Mesenchymal stem cell (in vitro differentiated cells and primary cell): Measurements from ENCODE around the gene DEFB132. TPM values are rescaled to one million over a fixed set of nuclear protein-coding genes. Genes with fewer than 3 reads are reported as not detected.

Experiments
- DNase-seq: peaks from one replicate; pipeline ENCODE4 v3.0.0-alpha.2; 2013
- H2AFZ ChIP-seq: one replicate; pipeline ENCODE4 v1.6.1; 2013; ENCODE audit warnings: low read depth, mild to moderate bottlenecking, control low read depth, inconsistent platforms, low read length, moderate library complexity
- H2AK5ac ChIP-seq: 2 replicates; pipeline ENCODE4 v1.6.1; 2013; ENCODE audit warnings: low read length, moderate library complexity, mild to moderate bottlenecking, inconsistent platforms; ENCODE audit not compliant: severe bottlenecking
- H2BK120ac ChIP-seq: one replicate; pipeline ENCODE4 v1.6.1; 2013; ENCODE audit warnings: low read depth, mild to moderate bottlenecking, inconsistent platforms, low read length, moderate library complexity
- H2BK12ac ChIP-seq, 2 experiments: one replicate each; pipeline ENCODE4 v1.6.1; 2013; ENCODE audit warnings: inconsistent platforms in 2 of 2, low read length in 2 of 2, mild to moderate bottlenecking in 2 of 2, moderate library complexity in 2 of 2, control low read depth in 1 of 2
- H2BK15ac ChIP-seq: one replicate; pipeline ENCODE4 v1.6.1; 2013; ENCODE audit warnings: mild to moderate bottlenecking, low read depth, inconsistent platforms; ENCODE audit not compliant: poor library complexity, severe bottlenecking
- H2BK5ac ChIP-seq: 2 replicates; pipeline ENCODE4 v1.6.1; 2013; ENCODE audit warnings: low read depth, mild to moderate bottlenecking, low read length, control low read depth, inconsistent platforms; ENCODE audit not compliant: poor library complexity, severe bottlenecking
- H3K14ac ChIP-seq, 2 experiments: one replicate each; pipeline ENCODE4 v1.6.1; 2013; ENCODE audit warnings: inconsistent platforms in 2 of 2, low read length in 2 of 2, control low read depth in 1 of 2, mild to moderate bottlenecking in 1 of 2, moderate library complexity in 1 of 2
- H3K18ac ChIP-seq, 2 experiments: one replicate each; pipeline ENCODE4 v1.6.1; 2013; ENCODE audit warnings: inconsistent platforms in 2 of 2, low read length in 2 of 2, control low read depth in 1 of 2, low read depth in 1 of 2, mild to moderate bottlenecking in 1 of 2
- H3K23ac ChIP-seq, 2 experiments: one replicate each; pipeline ENCODE4 v1.6.1; 2013; ENCODE audit warnings: inconsistent platforms in 2 of 2, low read length in 2 of 2, mild to moderate bottlenecking in 2 of 2, moderate library complexity in 2 of 2, control low read depth in 1 of 2
- H3K27ac ChIP-seq: 2 replicates; pipeline ENCODE4 v1.5.1; 2013; ENCODE audit warnings: mild to moderate bottlenecking, moderate library complexity, low read length, control low read depth, inconsistent platforms; ENCODE audit not compliant: poor library complexity, severe bottlenecking
- H3K27me3 ChIP-seq, 2 experiments: 2 replicates each; pipeline versions ENCODE4 v1.6.1 to v1.7.0; 2013; ENCODE audit warnings: low read length in 2 of 2, mild to moderate bottlenecking in 2 of 2, moderate library complexity in 2 of 2, control low read depth in 1 of 2, inconsistent platforms in 1 of 2; ENCODE audit not compliant: control insufficient read depth in 1 of 2, insufficient read depth in 1 of 2
- H3K36me3 ChIP-seq, 2 experiments: 2 replicates each; pipeline versions ENCODE4 v1.6.1 to v1.7.0; 2013; ENCODE audit warnings: low read length in 2 of 2, control low read depth in 1 of 2, inconsistent platforms in 1 of 2, low read depth in 1 of 2, mild to moderate bottlenecking in 1 of 2; ENCODE audit not compliant: insufficient read depth in 2 of 2, control insufficient read depth in 1 of 2
- H3K4ac ChIP-seq, 2 experiments: one replicate each; pipeline ENCODE4 v1.6.1; 2013; ENCODE audit warnings: inconsistent platforms in 2 of 2, low read length in 2 of 2, mild to moderate bottlenecking in 2 of 2, moderate library complexity in 2 of 2, control low read depth in 1 of 2, low read depth in 1 of 2
- H3K4me1 ChIP-seq: 2 replicates; pipeline ENCODE4 v1.6.1; 2013; ENCODE audit warnings: low read depth, low read length, control low read depth; ENCODE audit not compliant: control insufficient read depth, insufficient read depth
- H3K4me2 ChIP-seq: 2 replicates; pipeline ENCODE4 v1.6.1; 2013; ENCODE audit warnings: low read length, mild to moderate bottlenecking, inconsistent platforms; ENCODE audit not compliant: poor library complexity, severe bottlenecking
- H3K4me3 ChIP-seq, 2 experiments: 2 replicates each; pipeline versions ENCODE4 v1.5.1 to v1.7.0; 2013; ENCODE audit warnings: low read length in 2 of 2, mild to moderate bottlenecking in 2 of 2, control low read depth in 1 of 2, low read depth in 1 of 2; ENCODE audit not compliant: insufficient read depth in 1 of 2
- H3K79me1 ChIP-seq: replicated peaks from 2 replicates; pipeline ENCODE4 v1.6.1; 2013; ENCODE audit warnings: mild to moderate bottlenecking, control low read depth, low read length, inconsistent platforms; ENCODE audit not compliant: poor library complexity, severe bottlenecking
- H3K9ac ChIP-seq: 2 replicates; pipeline ENCODE4 v1.7.0; 2013; ENCODE audit warnings: mild to moderate bottlenecking, low read length, moderate library complexity
- H3K9me3 ChIP-seq: 2 replicates; pipeline ENCODE4 v1.7.0; 2013; ENCODE audit warnings: mild to moderate bottlenecking, low read length; ENCODE audit not compliant: control insufficient read depth
- H4K8ac ChIP-seq: one replicate; pipeline ENCODE4 v1.6.1; 2013; ENCODE audit warnings: inconsistent platforms, mild to moderate bottlenecking, low read length, moderate library complexity
- H4K91ac ChIP-seq: one replicate; pipeline ENCODE4 v1.6.1; 2013; ENCODE audit warnings: mild to moderate bottlenecking, low read length, inconsistent platforms
- WGBS: methylation state at CpG from one replicate; pipeline ENCODE4 v1.1.7; 2013; ENCODE audit warnings: mixed read lengths; 5-methylcytosine and 5-hydroxymethylcytosine counted together
- polyA plus RNA-seq, 2 experiments: library from polyadenylated mRNA; stranded (reverse); fragments of 200-250 nt; gene quantifications; one replicate each; pipeline ENCODE4 v1.2.3, GENCODE V29; 2013

Gene DEFB132, protein sequence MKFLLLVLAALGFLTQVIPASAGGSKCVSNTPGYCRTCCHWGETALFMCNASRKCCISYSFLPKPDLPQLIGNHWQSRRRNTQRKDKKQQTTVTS
- not detected for polyA plus RNA-seq (2013, experiment 1 of 2)
- polyA plus RNA-seq (2013, experiment 2 of 2), result not detected

DNA sequence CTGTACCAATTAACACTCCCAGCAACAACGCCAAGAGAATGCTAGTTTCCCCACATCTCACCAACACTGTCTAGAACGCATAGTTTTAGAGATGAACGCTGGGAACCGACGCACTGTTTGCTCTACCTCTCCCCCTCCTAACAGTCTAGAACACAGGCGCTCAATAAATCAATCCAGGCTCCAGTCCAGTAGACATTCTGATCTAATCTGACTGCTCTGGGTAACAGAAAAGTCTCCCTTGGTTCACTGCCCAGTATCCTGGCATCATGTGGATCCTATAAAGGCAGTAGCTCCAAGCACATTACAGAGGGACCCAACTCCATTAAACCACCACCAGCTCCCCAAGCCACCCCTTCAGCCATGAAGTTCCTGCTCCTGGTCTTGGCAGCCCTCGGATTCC lies at the start of gene DEFB132:
DEFB132 (plus strand) TSS at position 306 of the 400 bp plus-strand sequence; CDS start at position 361, 55 bp downstream.
- Histone ChIP-seq H2BK15ac (no peak within 1 kb of the TSS), H2AK5ac (no peak within 1 kb of the TSS), H3K14ac (peak within 1 kb of the TSS in 1 of 2 experiments; percentile 75), H2BK120ac (no peak within 1 kb of the TSS), H3K36me3 (no peaks in the 10 kb centered on the region), H3K27ac (no peak within 1 kb of the TSS), H3K23ac (no peak within 1 kb of the TSS), H4K8ac (no peak within 1 kb of the TSS), H3K9ac (no peak within 1 kb of the TSS), H3K79me1 (no peaks in the 10 kb centered on the region), H3K27me3 (peaks cover 27 to 54% of the 10 kb centered on the region in 2 experiments), H2AFZ (no peak within 1 kb of the TSS), H4K91ac (no peak within 1 kb of the TSS), H3K4me1 (no peaks in the 10 kb centered on the region), H2BK12ac (no peak within 1 kb of the TSS), H3K4ac (no peak within 1 kb of the TSS), H3K4me3 (no peak within 1 kb of the TSS), H3K4me2 (no peak within 1 kb of the TSS), H3K9me3 (no peaks in the 10 kb centered on the region), H2BK5ac (no peak within 1 kb of the TSS), H3K18ac (no peak within 1 kb of the TSS)
- no peak for DNase-seq
- WGBS, result 89% methylated on average over 6 of the region's 7 CpGs

DNA sequence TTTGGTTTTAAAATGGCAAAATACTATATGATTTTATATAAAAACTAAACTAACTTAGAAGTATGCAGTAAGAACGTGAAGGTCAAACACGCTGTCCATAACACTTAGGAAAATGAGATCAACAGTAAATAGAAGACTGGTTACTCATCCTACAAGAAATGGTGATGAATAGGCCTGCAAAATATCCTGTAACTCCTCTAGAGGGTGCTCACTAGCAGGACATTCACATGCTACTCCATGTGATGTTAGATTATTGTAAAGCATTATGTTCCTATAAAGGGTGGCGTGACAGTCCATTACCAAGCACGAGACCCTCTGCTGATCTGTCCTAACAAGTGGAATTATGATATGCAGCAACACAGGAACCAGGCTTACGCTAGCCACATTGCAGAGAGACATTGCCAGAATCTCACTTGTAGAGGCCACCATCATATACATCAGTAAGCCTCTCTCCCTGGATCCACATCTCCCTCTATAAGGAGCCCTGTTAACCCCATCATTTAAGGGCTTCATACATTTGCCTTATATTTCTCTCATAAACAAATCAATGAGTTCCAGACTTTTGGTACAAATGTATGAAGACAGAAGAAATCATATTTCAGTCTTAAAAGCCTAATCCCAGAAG lies 48.5 kb upstream of the DEFB132 start:
- Histone ChIP-seq H3K9me3 (no peaks in the 10 kb centered on the region), H4K8ac (no peak overlapping the region), H4K91ac (no peak overlapping the region), H2BK5ac (no peak overlapping the region), H3K27me3 (peaks cover 21 to 28% of the 10 kb centered on the region in 2 experiments), H3K23ac (no peak overlapping the region), H3K9ac (no peak overlapping the region), H2AK5ac (no peak overlapping the region), H2BK120ac (no peak overlapping the region), H3K4me1 (no peaks in the 10 kb centered on the region), H3K18ac (no peak overlapping the region), H3K4ac (no peak overlapping the region), H3K4me2 (no peak overlapping the region), H2BK15ac (no peak overlapping the region), H3K79me1 (no peaks in the 10 kb centered on the region), H2AFZ (no peak overlapping the region), H2BK12ac (no peak overlapping the region), H3K4me3 (no peak overlapping the region), H3K14ac (no peak overlapping the region), H3K27ac (no peak overlapping the region), H3K36me3 (no peaks in the 10 kb centered on the region)
- peak; percentile 83 for DNase-seq
- whole genome bisulfite sequencing, result 23% methylated on average over 5 of the region's 5 CpGs

DNA sequence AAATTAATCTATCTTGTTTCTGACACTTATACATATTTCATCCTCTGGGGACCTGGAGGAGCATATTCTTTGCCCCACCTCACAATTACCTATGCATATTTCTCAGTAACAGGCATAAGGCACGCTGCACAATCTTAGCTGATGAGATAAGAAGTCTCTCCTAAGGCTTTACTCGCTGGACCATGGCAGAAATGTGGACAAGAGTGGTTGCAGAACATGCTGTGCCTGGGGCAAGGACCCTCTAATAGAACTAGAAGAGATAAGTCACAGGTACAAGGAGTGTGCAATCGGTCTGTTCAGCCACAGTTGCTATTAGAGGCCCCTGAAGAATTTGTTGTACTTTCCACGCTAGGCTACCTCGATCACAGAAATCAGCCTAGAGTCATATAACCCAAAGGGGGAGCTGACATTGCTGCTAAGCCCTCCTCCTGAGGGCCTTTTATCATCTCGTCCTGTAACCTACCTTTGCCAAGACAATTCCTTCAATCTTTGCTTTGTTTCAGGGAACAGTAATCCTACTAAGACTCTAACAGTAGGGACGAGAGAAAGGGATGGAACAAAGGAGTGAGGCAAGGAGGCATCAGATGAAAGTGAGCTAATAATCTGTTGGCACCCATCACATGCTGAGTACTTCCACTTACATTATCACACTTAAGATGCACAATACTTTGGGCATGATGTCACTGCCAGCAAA lies 46.6 kb upstream of the DEFB132 start:
- Histone ChIP-seq H2BK15ac (no peak overlapping the region), H2BK120ac (no peak overlapping the region), H3K4me2 (no peak overlapping the region), H3K27ac (no peak overlapping the region), H3K79me1 (no peaks in the 10 kb centered on the region), H2AK5ac (no peak overlapping the region), H3K18ac (no peak overlapping the region), H4K91ac (no peak overlapping the region), H3K4ac (no peak overlapping the region), H4K8ac (no peak overlapping the region), H3K27me3 (peaks cover 16 to 19% of the 10 kb centered on the region in 2 experiments), H2AFZ (no peak overlapping the region), H3K4me3 (no peak overlapping the region), H3K14ac (no peak overlapping the region), H2BK5ac (no peak overlapping the region), H3K36me3 (no peaks in the 10 kb centered on the region), H3K9me3 (no peaks in the 10 kb centered on the region), H2BK12ac (no peak overlapping the region), H3K23ac (no peak overlapping the region), H3K4me1 (no peaks in the 10 kb centered on the region), H3K9ac (no peak overlapping the region)
- DNase-seq, result no peak
- WGBS, result 45% methylated on average over 6 of the region's 7 CpGs

DNA sequence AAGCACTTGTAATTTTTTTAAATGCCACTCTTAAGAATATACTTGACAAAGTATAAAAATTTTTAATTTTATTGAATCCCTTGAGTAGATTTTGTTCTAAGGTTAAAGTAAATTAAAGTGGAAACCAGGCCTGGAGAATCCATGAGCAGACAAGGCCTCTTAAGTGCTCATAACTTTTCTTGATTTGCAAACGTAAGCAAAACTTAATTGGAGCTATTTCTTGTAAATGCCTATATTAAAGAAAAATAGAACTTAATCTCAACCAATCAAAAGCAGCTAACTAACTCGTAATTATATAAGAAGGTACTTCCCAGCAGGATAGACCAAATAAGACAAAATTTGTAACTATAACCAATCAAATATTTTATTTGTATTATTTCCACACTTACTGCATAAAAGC lies 43.1 kb upstream of the DEFB132 start:
- Histone ChIP-seq H3K36me3 (no peaks in the 10 kb centered on the region), H3K9me3 (no peaks in the 10 kb centered on the region), H3K14ac (no peak overlapping the region), H3K79me1 (no peaks in the 10 kb centered on the region), H2BK15ac (no peak overlapping the region), H2BK5ac (no peak overlapping the region), H3K4me3 (no peak overlapping the region), H3K27me3 (peaks cover 16 to 30% of the 10 kb centered on the region in 2 experiments), H3K27ac (no peak overlapping the region), H3K4me2 (no peak overlapping the region), H3K23ac (no peak overlapping the region), H3K9ac (no peak overlapping the region), H2AFZ (no peak overlapping the region), H3K4me1 (no peaks in the 10 kb centered on the region), H2BK120ac (no peak overlapping the region), H4K91ac (no peak overlapping the region), H2AK5ac (no peak overlapping the region), H3K18ac (no peak overlapping the region), H2BK12ac (no peak overlapping the region), H4K8ac (no peak overlapping the region), H3K4ac (no peak overlapping the region)
- WGBS, result 20% methylated on average over 1 of the region's 2 CpGs
- DNase-seq, result no peak
